Activated CD4-positive, CD25-positive, alpha-beta regulatory T cell treated with anti-CD3 and anti-CD28 coated beads, Interleukin-2, amount 50 U/mL, for 16 hours (primary cell): ENCODE results near the gene PHLDA2.

Experiments used
- DNase-seq: peaks from one replicate; pipeline ENCODE4 v3.0.0-alpha.2; 2020; ENCODE audit warnings: low read depth, low spot score

Gene PHLDA2

GRCh38 chr11:2928605-2929530 is at the start of gene PHLDA2:
Gene PHLDA2 (minus strand): TSS chr11:2929420. CDS start chr11:2929364, 56 bp downstream.
- DNase-seq = no peak

GRCh38 chr11:2977113-2977512 is 47.9 kb upstream of the PHLDA2 start:
- no peak for DNase-seq

- no peak for DNase-seq
Observed at GRCh38 chr11:2976294-2977063, 47.3 kb upstream of the PHLDA2 start.

- DNase-seq = no peak
Observed at GRCh38 chr11:2975594-2975993, 46.4 kb upstream of the PHLDA2 start.

- no peak for DNase-seq
Observed at GRCh38 chr11:2974272-2974671, 45.1 kb upstream of the PHLDA2 start.

- no peak for DNase-seq
Observed at GRCh38 chr11:2968341-2968900, 39.2 kb upstream of the PHLDA2 start.

- DNase-seq = no peak
Observed at GRCh38 chr11:2964782-2965181, 35.6 kb upstream of the PHLDA2 start.

- no peak for DNase-seq
Observed at GRCh38 chr11:2963761-2964160, 34.5 kb upstream of the PHLDA2 start.

- DNase-seq = no peak
Observed at GRCh38 chr11:2963112-2963754, 34.0 kb upstream of the PHLDA2 start.

GRCh38 chr11:2961080-2961479 is 31.9 kb upstream of the PHLDA2 start:
- DNase-seq = no peak

- no peak for DNase-seq
Observed at GRCh38 chr11:2960139-2960538, 30.9 kb upstream of the PHLDA2 start.

GRCh38 chr11:2958251-2958650 is 29.0 kb upstream of the PHLDA2 start:
- no peak for DNase-seq

GRCh38 chr11:2955906-2956476 is 26.8 kb upstream of the PHLDA2 start:
- no peak for DNase-seq

- no peak for DNase-seq
Observed at GRCh38 chr11:2954263-2954662, 25.0 kb upstream of the PHLDA2 start.

GRCh38 chr11:2952290-2952689 is 23.1 kb upstream of the PHLDA2 start:
- no peak for DNase-seq

GRCh38 chr11:2951231-2952110 is 22.3 kb upstream of the PHLDA2 start:
- no peak for DNase-seq

GRCh38 chr11:2950825-2951224 is 21.6 kb upstream of the PHLDA2 start:
- DNase-seq = no peak

- DNase-seq = no peak
Observed at GRCh38 chr11:2949920-2950319, 20.7 kb upstream of the PHLDA2 start.

GRCh38 chr11:2947744-2948143 is 18.5 kb upstream of the PHLDA2 start:
- no peak for DNase-seq

- DNase-seq = no peak
Observed at GRCh38 chr11:2945757-2946287, 16.6 kb upstream of the PHLDA2 start.
